GM18907 (cell line): ENCODE data around the gene UBE3C.
"Not testable (repeated sequence)": the region's sequence is repeated elsewhere in the genome, so short reads cannot be mapped to it uniquely, and the experiment has no call there.

Source experiments
- ATAC-seq: cut with Tn5 transposase; IDR thresholded peaks from one replicate; pipeline ENCODE4 v1.9.1; 2021; ENCODE audit warnings: mild to moderate bottlenecking, moderate library complexity; ENCODE audit not compliant: unreplicated experiment

The UBE3C gene

GRCh38 chr7:157271315-157271990 is 132.7 kb downstream of the UBE3C start:
- no peak for ATAC-seq

GRCh38 chr7:157271991-157272324 is 133.2 kb downstream of the UBE3C start:
- ATAC-seq, result no peak

- no peak for ATAC-seq
Observed at GRCh38 chr7:157272351-157273207, 133.9 kb downstream of the UBE3C start.

- peak; percentile 75 for ATAC-seq
Observed at GRCh38 chr7:157273208-157274093, 134.7 kb downstream of the UBE3C start.

- not testable (repeated sequence) for ATAC-seq
Observed at GRCh38 chr7:157274094-157274634, 135.4 kb downstream of the UBE3C start.

- ATAC-seq, result no peak
Observed at GRCh38 chr7:157274991-157275427, 136.3 kb downstream of the UBE3C start.

- no peak for ATAC-seq
Observed at GRCh38 chr7:157276091-157276561, 137.4 kb downstream of the UBE3C start.

- ATAC-seq, result no peak
Observed at GRCh38 chr7:157276731-157277562, 138.2 kb downstream of the UBE3C start.

- not testable (repeated sequence) for ATAC-seq
Observed at GRCh38 chr7:157277568-157277967, 138.8 kb downstream of the UBE3C start.

- no peak for ATAC-seq
Observed at GRCh38 chr7:157278167-157278790, 139.6 kb downstream of the UBE3C start.

- ATAC-seq, result peak; percentile 59
Observed at GRCh38 chr7:157278791-157279724, 140.3 kb downstream of the UBE3C start.

- no peak for ATAC-seq
Observed at GRCh38 chr7:157279741-157280215, 141.1 kb downstream of the UBE3C start.

- ATAC-seq, result no peak
Observed at GRCh38 chr7:157280216-157280841, 141.6 kb downstream of the UBE3C start.

- ATAC-seq, result no peak
Observed at GRCh38 chr7:157281221-157281998, 142.7 kb downstream of the UBE3C start.

GRCh38 chr7:157282141-157282801 is 143.5 kb downstream of the UBE3C start:
- no peak for ATAC-seq

GRCh38 chr7:157284229-157285014 is 145.7 kb downstream of the UBE3C start:
- no peak for ATAC-seq
